HepG2 (cell line): ENCODE results near the gene DNALI1. TPM values are rescaled to one million over a fixed set of nuclear protein-coding genes. Genes with fewer than 3 reads are reported as not detected.

Experiments used
- ADNP ChIP-seq: sonication (generic); formaldehyde crosslinking; IDR thresholded peaks from 2 replicates; pipeline ENCODE4 v1.4.0; 2020; ENCODE audit warnings: missing genetic modification reagents
- FOXO1 ChIP-seq: sonication (generic); formaldehyde crosslinking; IDR thresholded peaks from 2 replicates; pipeline ENCODE4 v1.4.0; 2020; ENCODE audit warnings: missing genetic modification reagents
- IKZF5 ChIP-seq: IDR thresholded peaks from 2 replicates; pipeline ENCODE4 v1.6.1; 2018; ENCODE audit warnings: missing genetic modification reagents, mild to moderate bottlenecking, missing compliant biosample characterization
- JUN ChIP-seq: sonication (generic); formaldehyde crosslinking; IDR thresholded peaks from 2 replicates; pipeline ENCODE4 v1.4.0; 2020; ENCODE audit warnings: mild to moderate bottlenecking, missing genetic modification reagents
- MEIS1 ChIP-seq: sonication (generic); formaldehyde crosslinking; IDR thresholded peaks from 2 replicates; pipeline ENCODE4 v1.9.0; 2021; ENCODE audit warnings: mild to moderate bottlenecking, missing genetic modification reagents, moderate library complexity, borderline replicate concordance
- NAIF1 ChIP-seq: sonication (generic); formaldehyde crosslinking; IDR thresholded peaks from 2 replicates; pipeline ENCODE4 v1.5.0; 2020; ENCODE audit warnings: mild to moderate bottlenecking, missing genetic modification reagents, borderline replicate concordance
- NR2F2 ChIP-seq: IDR thresholded peaks from 2 replicates; pipeline ENCODE4 v1.6.1; 2012; ENCODE audit warnings: low read depth, inconsistent platforms, borderline replicate concordance
- NR2F6 ChIP-seq, 2 experiments: IDR thresholded peaks; 2 replicates each; pipeline ENCODE4 v1.6.1; 2016; ENCODE audit warnings: antibody characterized with exemption in 1 of 2, mild to moderate bottlenecking in 1 of 2
- RARA ChIP-seq: IDR thresholded peaks from 2 replicates; pipeline ENCODE4 v1.6.1; 2016; ENCODE audit warnings: missing genetic modification reagents, missing compliant biosample characterization
- SAP130 ChIP-seq: IDR thresholded peaks from 2 replicates; pipeline ENCODE4 v1.6.1; 2016; ENCODE audit warnings: low read depth
- TARDBP ChIP-seq: sonication (generic); formaldehyde crosslinking; IDR thresholded peaks from 2 replicates; pipeline ENCODE4 v1.8.0; 2022; ENCODE audit warnings: mild to moderate bottlenecking, missing genetic modification reagents
- ZBTB7B ChIP-seq: sonication (generic); formaldehyde crosslinking; IDR thresholded peaks from 2 replicates; pipeline ENCODE4 v1.4.0; 2020; ENCODE audit warnings: missing genetic modification reagents
- ZNF121 ChIP-seq: sonication (generic); formaldehyde crosslinking; IDR thresholded peaks from 2 replicates; pipeline ENCODE4 v1.5.0; 2020; ENCODE audit warnings: mild to moderate bottlenecking, missing genetic modification reagents
- ZNF414 ChIP-seq: sonication (generic); formaldehyde crosslinking; IDR thresholded peaks from 2 replicates; pipeline ENCODE4 v1.5.0; 2020; ENCODE audit warnings: missing genetic modification reagents
- ZNF687 ChIP-seq: sonication (generic); formaldehyde crosslinking; IDR thresholded peaks from 2 replicates; pipeline ENCODE4 v1.5.1; 2020; ENCODE audit warnings: mild to moderate bottlenecking, missing genetic modification reagents, moderate library complexity
- polyA plus RNA-seq, 8 experiments: library from polyadenylated mRNA; depleted of rRNA in 3 of 8; stranded (reverse) in 7 of 8; unstranded in 1 of 8; fragments of >200 nt; fragmentation: Illumina TruSeq in 4 of 8; extraction: Trizol in 4 of 8; gene quantifications; 2 replicates each; pipeline versions ENCODE4 v1.2.1 to v1.2.3, GENCODE V29; 2011 to 2016; ENCODE audit warnings: low read depth in 4 of 8, missing spikeins in 1 of 8, mixed read lengths in 1 of 8; ENCODE audit not compliant: insufficient read depth in 1 of 8
- total RNA-seq, 5 experiments: library from RNA; depleted of rRNA; stranded (reverse); fragments of >200 nt; fragmentation: Illumina TruSeq; extraction: Trizol; gene quantifications; 2 replicates each; pipeline ENCODE4 v1.2.3, GENCODE V29; 2016; ENCODE audit warnings: low read depth in 1 of 5
- TF ChIP-seq, protein P1 (sequence below): sonication (generic); formaldehyde crosslinking; IDR thresholded peaks from 2 replicates; pipeline ENCODE4 v1.4.0; 2020; ENCODE audit warnings: missing genetic modification reagents, borderline replicate concordance
- TF ChIP-seq, protein P2 (sequence below): sonication (generic); formaldehyde crosslinking; IDR thresholded peaks from 2 replicates; pipeline ENCODE4 v1.8.0; 2022; ENCODE audit warnings: mild to moderate bottlenecking, missing genetic modification reagents; ENCODE audit not compliant: insufficient replicate concordance

Gene DNALI1
- total and polyA plus RNA-seq, 2 of the 13 experiments (the other 11 are each of a cell fraction or from before 2014, with no cell fraction given), result 0.42 to 0.70 TPM

GRCh38 chr1:37532418-37533156, 24.2 kb upstream of the DNALI1 start (continued):
- TF ChIP-seq ZNF687 (CRISPR knock-in tag), result peak; percentile 47
- 0 out of 2 replicates have a peak, but pooled peaks have one; percentile 21 for TF ChIP-seq FOXO1 (CRISPR knock-in tag)
- peak; percentile 43; the same call in 1 of the 2 replicates for TF ChIP-seq IKZF5
- peak; percentile 36; the same call in 1 of the 2 replicates for TF ChIP-seq JUN
- TF ChIP-seq ZBTB7B (CRISPR knock-in tag), result peak; percentile 36; the same call in 1 of the 2 replicates
- TF ChIP-seq, protein P1, sequence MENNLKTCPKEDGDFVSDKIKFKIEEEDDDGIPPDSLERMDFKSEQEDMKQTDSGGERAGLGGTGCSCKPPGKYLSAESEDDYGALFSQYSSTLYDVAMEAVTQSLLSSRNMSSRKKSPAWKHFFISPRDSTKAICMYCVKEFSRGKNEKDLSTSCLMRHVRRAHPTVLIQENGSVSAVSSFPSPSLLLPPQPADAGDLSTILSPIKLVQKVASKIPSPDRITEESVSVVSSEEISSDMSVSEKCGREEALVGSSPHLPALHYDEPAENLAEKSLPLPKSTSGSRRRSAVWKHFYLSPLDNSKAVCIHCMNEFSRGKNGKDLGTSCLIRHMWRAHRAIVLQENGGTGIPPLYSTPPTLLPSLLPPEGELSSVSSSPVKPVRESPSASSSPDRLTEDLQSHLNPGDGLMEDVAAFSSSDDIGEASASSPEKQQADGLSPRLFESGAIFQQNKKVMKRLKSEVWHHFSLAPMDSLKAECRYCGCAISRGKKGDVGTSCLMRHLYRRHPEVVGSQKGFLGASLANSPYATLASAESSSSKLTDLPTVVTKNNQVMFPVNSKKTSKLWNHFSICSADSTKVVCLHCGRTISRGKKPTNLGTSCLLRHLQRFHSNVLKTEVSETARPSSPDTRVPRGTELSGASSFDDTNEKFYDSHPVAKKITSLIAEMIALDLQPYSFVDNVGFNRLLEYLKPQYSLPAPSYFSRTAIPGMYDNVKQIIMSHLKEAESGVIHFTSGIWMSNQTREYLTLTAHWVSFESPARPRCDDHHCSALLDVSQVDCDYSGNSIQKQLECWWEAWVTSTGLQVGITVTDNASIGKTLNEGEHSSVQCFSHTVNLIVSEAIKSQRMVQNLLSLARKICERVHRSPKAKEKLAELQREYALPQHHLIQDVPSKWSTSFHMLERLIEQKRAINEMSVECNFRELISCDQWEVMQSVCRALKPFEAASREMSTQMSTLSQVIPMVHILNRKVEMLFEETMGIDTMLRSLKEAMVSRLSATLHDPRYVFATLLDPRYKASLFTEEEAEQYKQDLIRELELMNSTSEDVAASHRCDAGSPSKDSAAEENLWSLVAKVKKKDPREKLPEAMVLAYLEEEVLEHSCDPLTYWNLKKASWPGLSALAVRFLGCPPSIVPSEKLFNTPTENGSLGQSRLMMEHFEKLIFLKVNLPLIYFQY (CRISPR knock-in tag), result peak; percentile 72; the same call in 1 of the 2 replicates
- TF ChIP-seq ADNP (CRISPR knock-in tag), result peak; percentile 70; the same call in 1 of the 2 replicates
- peak; percentile 98 for TF ChIP-seq ZNF121 (CRISPR knock-in tag)
- peak; percentile 92 for TF ChIP-seq NR2F6 (IDR thresholded peaks at IDR 0.05)
- peak; percentile 96 for TF ChIP-seq NR2F6 (CRISPR knock-in tag; IDR thresholded peaks at IDR 0.05)
- TF ChIP-seq NR2F2, result 0 out of 2 replicates have a peak, but pooled peaks have one; percentile 50
- TF ChIP-seq ZNF414 (CRISPR knock-in tag), result 0 out of 2 replicates have a peak, but pooled peaks have one; percentile 21
- TF ChIP-seq, protein P2, sequence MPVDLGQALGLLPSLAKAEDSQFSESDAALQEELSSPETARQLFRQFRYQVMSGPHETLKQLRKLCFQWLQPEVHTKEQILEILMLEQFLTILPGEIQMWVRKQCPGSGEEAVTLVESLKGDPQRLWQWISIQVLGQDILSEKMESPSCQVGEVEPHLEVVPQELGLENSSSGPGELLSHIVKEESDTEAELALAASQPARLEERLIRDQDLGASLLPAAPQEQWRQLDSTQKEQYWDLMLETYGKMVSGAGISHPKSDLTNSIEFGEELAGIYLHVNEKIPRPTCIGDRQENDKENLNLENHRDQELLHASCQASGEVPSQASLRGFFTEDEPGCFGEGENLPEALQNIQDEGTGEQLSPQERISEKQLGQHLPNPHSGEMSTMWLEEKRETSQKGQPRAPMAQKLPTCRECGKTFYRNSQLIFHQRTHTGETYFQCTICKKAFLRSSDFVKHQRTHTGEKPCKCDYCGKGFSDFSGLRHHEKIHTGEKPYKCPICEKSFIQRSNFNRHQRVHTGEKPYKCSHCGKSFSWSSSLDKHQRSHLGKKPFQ (CRISPR knock-in tag), result peak; percentile 93
- TF ChIP-seq RARA (CRISPR knock-in tag), result peak; percentile 87
- peak; percentile 47; the same call in 1 of the 2 replicates for TF ChIP-seq NAIF1 (CRISPR knock-in tag)
- TF ChIP-seq SAP130, result peak; percentile 69
- TF ChIP-seq MEIS1 (CRISPR knock-in tag), result 0 out of 2 replicates have a peak, but pooled peaks have one; percentile 10
- peak; percentile 76 for TF ChIP-seq TARDBP (CRISPR knock-in tag)
